Fibroblast of skin of right biceps (primary cell): Measurements from ENCODE around the gene MYO19.
"Not testable (repeated sequence)": the region's sequence is repeated elsewhere in the genome, so short reads cannot be mapped to it uniquely, and the experiment has no call there.

Experiments used
- DNase-seq: peaks from one replicate; pipeline ENCODE4 v3.0.0-alpha.2; 2013

MYO19 gene

DNA sequence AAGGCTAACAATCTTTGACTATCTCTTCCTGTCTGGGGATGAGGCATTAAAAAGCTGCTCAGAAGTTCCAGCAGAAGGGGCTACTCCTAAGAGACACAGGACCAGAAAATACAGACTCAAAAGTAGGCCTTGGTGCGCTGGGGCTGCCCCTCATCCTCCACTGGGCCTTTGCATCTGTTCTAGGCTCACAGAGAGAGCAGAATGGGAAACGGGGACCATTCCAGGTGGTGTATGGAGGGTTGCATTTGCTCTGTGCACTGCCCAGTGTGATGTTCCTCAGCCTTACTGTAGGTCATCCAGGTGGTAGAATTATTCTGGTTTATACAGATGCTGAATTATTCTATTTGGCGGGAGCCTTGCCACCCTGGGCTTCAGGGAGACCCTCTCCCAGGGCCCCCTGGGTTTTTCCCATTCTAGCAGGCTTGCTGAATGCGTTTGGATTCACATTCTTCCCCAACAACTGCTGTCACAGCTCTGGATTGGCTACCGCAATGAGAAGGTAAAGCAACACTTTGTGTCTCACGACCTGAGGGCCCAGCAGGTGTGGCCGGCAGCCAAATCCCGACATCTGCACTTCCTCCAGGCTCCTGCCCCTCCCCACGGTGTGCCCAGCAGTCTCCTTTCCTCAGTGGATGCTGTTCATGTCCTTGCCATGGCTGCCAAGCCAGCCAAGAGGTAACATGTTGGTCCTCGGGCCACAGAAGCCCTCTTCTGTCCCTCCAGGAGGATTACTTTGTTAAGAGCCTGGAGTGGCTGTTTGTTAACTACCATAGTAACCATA, 73.1 kb downstream of the MYO19 start:
- DNase-seq: no peak

- DNase-seq: no peak
These were observed 74.3 kb downstream of the MYO19 start for GRCh38 chr17:36460265-36460937.

GRCh38 chr17:36459601-36460000, 75.1 kb downstream of the MYO19 start:
- no peak for DNase-seq

- no peak for DNase-seq
These were observed 75.6 kb downstream of the MYO19 start for GRCh38 chr17:36459045-36459444.

- not testable (repeated sequence) for DNase-seq
These were observed 77.0 kb downstream of the MYO19 start for GRCh38 chr17:36457701-36458100.

GRCh38 chr17:36452888-36453287, 81.8 kb downstream of the MYO19 start:
- DNase-seq: not testable (repeated sequence)

DNA sequence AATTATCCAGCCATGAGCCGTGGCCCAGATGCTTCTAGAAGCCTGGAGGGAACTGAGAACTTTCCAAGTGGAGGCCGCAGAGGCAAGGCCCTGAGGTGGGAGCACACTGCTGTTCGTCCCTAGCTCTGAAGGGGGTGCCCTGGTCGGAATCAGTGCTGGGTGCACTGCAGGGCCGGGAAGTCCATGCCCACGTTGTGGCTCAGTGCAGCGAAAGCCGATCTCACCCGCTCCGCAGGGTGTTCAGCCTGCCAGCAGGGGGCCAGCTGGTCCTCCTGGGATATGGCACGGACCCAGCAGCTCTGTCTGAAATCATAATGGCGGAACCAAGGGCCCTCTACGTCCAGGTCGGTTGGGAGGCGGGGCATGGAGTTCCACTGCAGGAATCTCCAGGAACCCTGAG, 84.7 kb downstream of the MYO19 start:
- DNase-seq: not testable (repeated sequence)
